Ramos (cell line): Measurements from ENCODE around the gene ABHD12.

ENCODE experiments used
- in situ Hi-C: fragments of 300-500 bp; cut with MboI; formaldehyde crosslinking; loops from one replicate; pipeline ENCODE4 v1.14.3; 2022; ENCODE audit warnings: low sequenced_read_pairs; ENCODE audit not compliant: unreplicated experiment

ABHD12 gene

GRCh38 chr20:25390538-25391528 is at the start of gene ABHD12:
TSS of gene ABHD12 (minus strand) at chr20:25390835. CDS start at chr20:25390703, 132 bp downstream.
- in situ Hi-C loops, result loop anchor here (10.0 kb wide), 1 partner anchor 326 kb away; no protein-coding TSS in a partner anchor

GRCh38 chr20:25439328-25439727 is 48.7 kb upstream of the ABHD12 start:
- in situ Hi-C loops, result no loop called here

- in situ Hi-C loops, result no loop called here
Measured at GRCh38 chr20:25437153-25437581, 46.5 kb upstream of the ABHD12 start.

GRCh38 chr20:25424536-25424935 is 33.9 kb upstream of the ABHD12 start:
- in situ Hi-C loops, result no loop called here

GRCh38 chr20:25422032-25422431 is 31.4 kb upstream of the ABHD12 start:
- in situ Hi-C loops, result no loop called here

GRCh38 chr20:25421102-25421501 is 30.5 kb upstream of the ABHD12 start:
- in situ Hi-C loops, result no loop called here

GRCh38 chr20:25418776-25419175 is 28.1 kb upstream of the ABHD12 start:
- in situ Hi-C loops, result no loop called here

- in situ Hi-C loops, result no loop called here
Measured at GRCh38 chr20:25408890-25409289, 18.3 kb upstream of the ABHD12 start.

GRCh38 chr20:25408170-25408547 is 17.5 kb upstream of the ABHD12 start:
- in situ Hi-C loops, result no loop called here

- in situ Hi-C loops, result no loop called here
Measured at GRCh38 chr20:25407311-25408169, 16.9 kb upstream of the ABHD12 start, which contains the start of gene GINS1. TSS of gene GINS1 (plus strand) at chr20:25407673. CDS start at chr20:25407821, 148 bp downstream.

GRCh38 chr20:25402583-25402982 is 11.9 kb upstream of the ABHD12 start:
- in situ Hi-C loops, result loop anchor here (5.0 kb wide), 2 partner anchors 110 to 410 kb away; partner anchors contain the start of gene APMAP

- in situ Hi-C loops, result loop anchor here (5.0 kb wide), 2 partner anchors 108 to 408 kb away; partner anchors contain the start of gene APMAP
Measured at GRCh38 chr20:25400291-25400732, 9.7 kb upstream of the ABHD12 start.

GRCh38 chr20:25399037-25399430 is 8.4 kb upstream of the ABHD12 start:
- in situ Hi-C loops, result loop anchor here (10.0 kb wide), 1 partner anchor 334 kb away; no protein-coding TSS in a partner anchor

GRCh38 chr20:25398376-25399036 is 7.9 kb upstream of the ABHD12 start:
- in situ Hi-C loops, result loop anchor here (10.0 kb wide), 1 partner anchor 334 kb away; no protein-coding TSS in a partner anchor

- in situ Hi-C loops, result loop anchor here (10.0 kb wide), 1 partner anchor 333 kb away; no protein-coding TSS in a partner anchor
Measured at GRCh38 chr20:25397821-25398220, 7.2 kb upstream of the ABHD12 start.

- in situ Hi-C loops, result loop anchor here (10.0 kb wide), 1 partner anchor 332 kb away; no protein-coding TSS in a partner anchor
Measured at GRCh38 chr20:25397096-25397495, 6.5 kb upstream of the ABHD12 start.

GRCh38 chr20:25394996-25395395 is 4.4 kb upstream of the ABHD12 start:
- in situ Hi-C loops, result loop anchor here (10.0 kb wide), 1 partner anchor 330 kb away; no protein-coding TSS in a partner anchor

GRCh38 chr20:25394276-25394675 is 3.6 kb upstream of the ABHD12 start:
- in situ Hi-C loops, result loop anchor here (10.0 kb wide), 1 partner anchor 329 kb away; no protein-coding TSS in a partner anchor

- in situ Hi-C loops, result loop anchor here (10.0 kb wide), 1 partner anchor 325 kb away; no protein-coding TSS in a partner anchor
Measured at GRCh38 chr20:25389858-25390537, 637 bp downstream of the ABHD12 start.
